ENCODE results near the gene SORL1.
"Not testable (repeated sequence)": the region's sequence is repeated elsewhere in the genome, so short reads cannot be mapped to it uniquely, and the experiment has no call there.

Gene SORL1

GRCh38 chr11:121569332-121570299 lies 117.5 kb downstream of the SORL1 start:
- not testable (repeated sequence) for DNase-seq

- DNase-seq, result no peak
These were observed 118.3 kb downstream of the SORL1 start for GRCh38 chr11:121570453-121570852.

- DNase-seq, result no peak
These were observed 119.4 kb downstream of the SORL1 start for GRCh38 chr11:121571506-121571905.

GRCh38 chr11:121572571-121573059 lies 120.5 kb downstream of the SORL1 start:
- no peak for DNase-seq

GRCh38 chr11:121574801-121575200 lies 122.7 kb downstream of the SORL1 start:
- no peak for DNase-seq

- peak; percentile 14 for DNase-seq
These were observed 123.3 kb downstream of the SORL1 start for GRCh38 chr11:121575250-121575962.

GRCh38 chr11:121575963-121576290 lies 123.8 kb downstream of the SORL1 start:
- no peak for DNase-seq

GRCh38 chr11:121576531-121576930 lies 124.4 kb downstream of the SORL1 start:
- no peak for DNase-seq

- DNase-seq, result no peak
These were observed 125.2 kb downstream of the SORL1 start for GRCh38 chr11:121577106-121577848.

GRCh38 chr11:121578251-121578976 lies 126.3 kb downstream of the SORL1 start:
- DNase-seq, result no peak

GRCh38 chr11:121580154-121580553 lies 128.0 kb downstream of the SORL1 start:
- no peak for DNase-seq

GRCh38 chr11:121581607-121582006 lies 129.5 kb downstream of the SORL1 start:
- DNase-seq, result peak; percentile 45

- DNase-seq, result peak; percentile 44
These were observed 130.2 kb downstream of the SORL1 start for GRCh38 chr11:121582296-121582695.

GRCh38 chr11:121583825-121584224 lies 131.7 kb downstream of the SORL1 start:
- no peak for DNase-seq

GRCh38 chr11:121586750-121587149 lies 134.6 kb downstream of the SORL1 start:
- no peak for DNase-seq

GRCh38 chr11:121587182-121587581 lies 135.1 kb downstream of the SORL1 start:
- no peak for DNase-seq

GRCh38 chr11:121588747-121589146 lies 136.6 kb downstream of the SORL1 start:
- no peak for DNase-seq

GRCh38 chr11:121589946-121590537 lies 137.9 kb downstream of the SORL1 start:
- DNase-seq, result peak; percentile 55

- DNase-seq, result no peak
These were observed 138.8 kb downstream of the SORL1 start for GRCh38 chr11:121590772-121591404.

GRCh38 chr11:121591405-121592033 lies 139.4 kb downstream of the SORL1 start:
- peak; percentile 86 for DNase-seq

GRCh38 chr11:121592708-121593107 lies 140.6 kb downstream of the SORL1 start:
- DNase-seq, result no peak

Data from activated CD4-positive, alpha-beta T cell treated with anti-CD3 and anti-CD28 coated beads, Interleukin-2, Interleukin-6, amounts not matched to agents 100 ng/mL and 50 ng/mL, durations not matched to agents 16 hours and 8 hours (primary cell).